Measurements from ENCODE around the gene MTERF4.

Gene MTERF4

DNA sequence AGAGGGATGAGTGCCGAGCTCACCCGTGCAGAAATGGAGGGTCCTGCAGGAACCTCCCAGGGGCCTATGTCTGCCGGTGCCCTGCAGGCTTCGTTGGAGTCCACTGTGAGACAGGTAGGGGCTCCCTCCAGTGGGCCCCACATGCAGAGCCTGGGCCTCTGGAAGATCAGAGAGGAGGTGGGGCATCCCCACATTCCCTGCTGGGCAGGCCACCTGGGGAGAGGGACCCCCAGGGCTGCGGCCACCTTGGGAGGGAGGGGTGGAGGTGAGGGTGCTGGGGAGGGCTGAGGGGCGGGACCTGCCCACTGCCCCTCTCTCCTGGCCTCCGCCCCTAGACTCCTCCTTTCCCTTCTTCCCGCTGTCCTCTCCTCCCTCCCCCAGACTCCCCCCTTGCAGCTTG, 38.5 kb downstream of the MTERF4 start:
- H3K9ac ChIP-seq (ENCODE audit: low read length): no peak overlapping the region
- no peaks in the 10 kb centered on the region for H3K9me3 ChIP-seq (replicated peaks; ENCODE audit: insufficient read depth, low read length)
- H4K20me1 ChIP-seq (ENCODE audit: insufficient read depth, low read length): no peaks in the 10 kb centered on the region
- H2AFZ ChIP-seq (ENCODE audit: low read length): peak overlapping the region; percentile 84; the same call in 1 of the 2 replicates
- no peak overlapping the region for H3K27ac ChIP-seq (ENCODE audit: low read length)
- no peaks in the 10 kb centered on the region for H3K9me2 ChIP-seq (replicated peaks; ENCODE audit: insufficient read depth, low read length)
- H3K36me3 ChIP-seq (replicated peaks; ENCODE audit: insufficient read depth, low read length): no peaks in the 10 kb centered on the region
- H3K4me1 ChIP-seq (ENCODE audit: low read length): peaks cover 2% of the 10 kb centered on the region; the same call in 1 of the 2 replicates
- DNase-seq: peak; percentile 8
- peak overlapping the region; percentile 68 for H3K4me2 ChIP-seq (ENCODE audit: low read depth, low read length)
- H3K4me3 ChIP-seq (ENCODE audit: low read length): peak overlapping the region; percentile 44
- no peaks in the 10 kb centered on the region for H3K79me2 ChIP-seq (ENCODE audit: low read length)
- no peaks in the 10 kb centered on the region for H3F3A ChIP-seq (ENCODE audit: insufficient read depth, low read length)
- TF ChIP-seq EZH2phosphoT487 (IDR thresholded peaks at IDR 0.05; ENCODE audit: low read length) (no peak), EZH2 (optimal IDR thresholded peaks at IDR 0.05; ENCODE audit: low read depth, low read length) (no peak)
- TF ChIP-seq, protein P1, sequence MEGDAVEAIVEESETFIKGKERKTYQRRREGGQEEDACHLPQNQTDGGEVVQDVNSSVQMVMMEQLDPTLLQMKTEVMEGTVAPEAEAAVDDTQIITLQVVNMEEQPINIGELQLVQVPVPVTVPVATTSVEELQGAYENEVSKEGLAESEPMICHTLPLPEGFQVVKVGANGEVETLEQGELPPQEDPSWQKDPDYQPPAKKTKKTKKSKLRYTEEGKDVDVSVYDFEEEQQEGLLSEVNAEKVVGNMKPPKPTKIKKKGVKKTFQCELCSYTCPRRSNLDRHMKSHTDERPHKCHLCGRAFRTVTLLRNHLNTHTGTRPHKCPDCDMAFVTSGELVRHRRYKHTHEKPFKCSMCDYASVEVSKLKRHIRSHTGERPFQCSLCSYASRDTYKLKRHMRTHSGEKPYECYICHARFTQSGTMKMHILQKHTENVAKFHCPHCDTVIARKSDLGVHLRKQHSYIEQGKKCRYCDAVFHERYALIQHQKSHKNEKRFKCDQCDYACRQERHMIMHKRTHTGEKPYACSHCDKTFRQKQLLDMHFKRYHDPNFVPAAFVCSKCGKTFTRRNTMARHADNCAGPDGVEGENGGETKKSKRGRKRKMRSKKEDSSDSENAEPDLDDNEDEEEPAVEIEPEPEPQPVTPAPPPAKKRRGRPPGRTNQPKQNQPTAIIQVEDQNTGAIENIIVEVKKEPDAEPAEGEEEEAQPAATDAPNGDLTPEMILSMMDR (IDR thresholded peaks at IDR 0.05; ENCODE audit: low read length): no peak
- no peaks in the 10 kb centered on the region; the same call in 1 of the 2 replicates for H3K27me3 ChIP-seq (replicated peaks; ENCODE audit: insufficient read depth, low read length)

DNA sequence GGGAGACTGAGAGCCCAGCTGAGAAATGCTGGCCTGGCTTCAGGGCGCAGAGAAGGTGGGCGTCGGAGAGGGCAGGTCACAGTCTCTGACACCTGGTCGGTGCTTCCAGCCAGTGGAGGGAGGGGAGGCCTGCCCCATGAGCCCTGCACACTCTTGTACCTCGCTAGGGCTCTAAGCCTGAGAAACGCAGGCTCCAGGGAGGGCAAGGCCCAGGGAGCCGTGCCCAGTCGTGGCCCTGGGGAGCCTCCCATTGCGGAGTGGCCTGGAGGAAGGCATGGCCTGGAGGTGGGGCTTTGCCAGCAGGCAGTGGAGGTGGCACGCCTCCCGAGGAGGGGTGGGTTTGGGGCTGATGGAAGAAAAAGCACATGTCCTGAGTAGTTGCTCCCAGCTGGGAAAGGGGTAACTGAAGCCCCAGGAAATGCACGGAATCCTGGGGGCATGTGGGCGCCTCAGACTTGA, 39.0 kb downstream of the MTERF4 start:
- TF ChIP-seq EZH2phosphoT487 (IDR thresholded peaks at IDR 0.05; ENCODE audit: low read length) (no peak), EZH2 (optimal IDR thresholded peaks at IDR 0.05; ENCODE audit: low read depth, low read length) (no peak)
- TF ChIP-seq, protein P1 (IDR thresholded peaks at IDR 0.05; ENCODE audit: low read length): no peak
- Histone ChIP-seq H3K9me2 (replicated peaks; ENCODE audit: insufficient read depth, low read length) (no peaks in the 10 kb centered on the region), H3K36me3 (replicated peaks; ENCODE audit: insufficient read depth, low read length) (no peaks in the 10 kb centered on the region), H3K4me3 (ENCODE audit: low read length) (no peak overlapping the region), H3K27ac (ENCODE audit: low read length) (no peak overlapping the region), H4K20me1 (ENCODE audit: insufficient read depth, low read length) (no peaks in the 10 kb centered on the region), H3K9me3 (replicated peaks; ENCODE audit: insufficient read depth, low read length) (no peaks in the 10 kb centered on the region), H3K4me2 (ENCODE audit: low read depth, low read length) (no peak overlapping the region), H3K9ac (ENCODE audit: low read length) (no peak overlapping the region), H3K27me3 (replicated peaks; ENCODE audit: insufficient read depth, low read length) (no peaks in the 10 kb centered on the region; the same call in 1 of the 2 replicates), H3F3A (ENCODE audit: insufficient read depth, low read length) (no peaks in the 10 kb centered on the region), H2AFZ (ENCODE audit: low read length) (no peak overlapping the region), H3K79me2 (ENCODE audit: low read length) (no peaks in the 10 kb centered on the region), H3K4me1 (ENCODE audit: low read length) (peaks cover 2% of the 10 kb centered on the region; the same call in 1 of the 2 replicates)
- DNase-seq: no peak

DNA sequence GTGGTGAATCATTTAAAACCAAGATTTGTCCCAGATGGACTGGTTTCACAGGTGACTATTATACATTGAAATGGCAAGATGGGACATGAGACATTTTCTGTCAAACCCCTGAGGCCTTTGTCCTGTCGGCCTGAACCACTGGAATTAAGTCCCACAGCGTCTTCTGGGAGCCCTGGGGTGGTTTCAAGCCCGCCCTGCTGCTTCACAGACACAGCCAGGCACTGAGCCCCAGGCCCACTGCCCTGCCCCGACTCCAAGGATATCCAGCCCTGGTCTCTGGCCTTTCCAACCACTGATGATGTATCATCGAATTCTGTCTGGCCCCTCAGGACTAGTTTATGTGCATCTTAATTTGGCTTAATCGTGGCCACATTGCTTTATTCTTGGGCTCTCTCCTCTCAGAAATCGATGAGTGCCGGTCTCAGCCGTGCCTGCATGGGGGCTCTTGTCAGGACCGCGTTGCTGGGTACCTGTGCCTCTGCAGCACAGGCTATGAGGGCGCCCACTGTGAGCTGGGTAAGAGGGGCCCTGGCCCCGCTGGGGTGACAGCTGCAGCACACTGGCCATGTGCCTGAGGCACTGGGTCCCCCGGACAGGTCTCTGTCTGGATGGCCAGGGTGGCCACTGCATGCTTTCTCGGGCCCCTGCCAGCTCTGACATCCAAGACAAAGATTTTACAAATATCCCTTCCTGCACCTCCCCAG, 39.5 kb downstream of the MTERF4 start:
- Histone ChIP-seq H3K9me2 (replicated peaks; ENCODE audit: insufficient read depth, low read length) (no peaks in the 10 kb centered on the region), H3K36me3 (replicated peaks; ENCODE audit: insufficient read depth, low read length) (no peaks in the 10 kb centered on the region), H3K4me1 (ENCODE audit: low read length) (peaks cover 2% of the 10 kb centered on the region; the same call in 1 of the 2 replicates), H4K20me1 (ENCODE audit: insufficient read depth, low read length) (no peaks in the 10 kb centered on the region), H3K27me3 (replicated peaks; ENCODE audit: insufficient read depth, low read length) (no peaks in the 10 kb centered on the region; the same call in 1 of the 2 replicates), H3K9me3 (replicated peaks; ENCODE audit: insufficient read depth, low read length) (no peaks in the 10 kb centered on the region), H3K4me3 (ENCODE audit: low read length) (no peak overlapping the region), H3K9ac (ENCODE audit: low read length) (no peak overlapping the region), H3K79me2 (ENCODE audit: low read length) (no peaks in the 10 kb centered on the region), H2AFZ (ENCODE audit: low read length) (no peak overlapping the region), H3F3A (ENCODE audit: insufficient read depth, low read length) (no peaks in the 10 kb centered on the region), H3K27ac (ENCODE audit: low read length) (no peak overlapping the region), H3K4me2 (ENCODE audit: low read depth, low read length) (no peak overlapping the region)
- DNase-seq: no peak
- TF ChIP-seq, protein P1 (IDR thresholded peaks at IDR 0.05; ENCODE audit: low read length): no peak
- TF ChIP-seq EZH2 (optimal IDR thresholded peaks at IDR 0.05; ENCODE audit: low read depth, low read length): no peak
- no peak for TF ChIP-seq EZH2phosphoT487 (IDR thresholded peaks at IDR 0.05; ENCODE audit: low read length)

Data from MM.1S (cell line).